ENCODE results near the gene IFNL3.

- TF ChIP-seq CTCF (IDR thresholded peaks at IDR 0.05; ENCODE audit: low read depth, low read length, missing input control): no peak
- no peak for TF ChIP-seq GABPA (IDR thresholded peaks at IDR 0.05 in 1 of 2, conservative IDR thresholded peaks at IDR 0.05 in 1 of 2)
- no peak for TF ChIP-seq FOXA1 (IDR thresholded peaks at IDR 0.05)
- TF ChIP-seq RXRA (IDR thresholded peaks at IDR 0.05): no peak
- no peak for TF ChIP-seq SP1 (IDR thresholded peaks at IDR 0.05)
- no peak for TF ChIP-seq YY1 (IDR thresholded peaks at IDR 0.05)
These were observed 44.0 kb downstream of the IFNL3 start for GRCh38 chr19:39200803-39201115.
